ENCODE results near the gene GPC5. TPM values are rescaled to one million over a fixed set of nuclear protein-coding genes. Genes with fewer than 3 reads are reported as not detected.

GPC5 gene
- total RNA-seq, 4 donors from 2014 or later, result 0.24 to 30.8 (median 1.8) TPM; not detected in 1

GRCh38 chr13:92387245-92387644 lies 988.8 kb downstream of the GPC5 start:
- no peak overlapping the region for H3K4me3 ChIP-seq
- H3K27ac ChIP-seq, result no peak overlapping the region
- no peaks in the 10 kb centered on the region for H3K4me1 ChIP-seq
- TF ChIP-seq POLR2A (IDR thresholded peaks at IDR 0.05) (no peak), CTCF (IDR thresholded peaks at IDR 0.05) (no peak)
- no peaks in the 10 kb centered on the region for H3K27me3 ChIP-seq
- DNase-seq, result no peak
- intact Hi-C loops (cut with DNase I; ENCODE audit: low total_unique reads), result no loop called here
- no peaks in the 10 kb centered on the region for H3K9me3 ChIP-seq
- no peaks in the 10 kb centered on the region for H3K36me3 ChIP-seq

GRCh38 chr13:92390217-92390616 lies 991.8 kb downstream of the GPC5 start:
- no peak overlapping the region for H3K27ac ChIP-seq
- no peak overlapping the region for H3K4me3 ChIP-seq
- H3K9me3 ChIP-seq, result no peaks in the 10 kb centered on the region
- no peaks in the 10 kb centered on the region for H3K27me3 ChIP-seq
- H3K4me1 ChIP-seq, result no peaks in the 10 kb centered on the region
- TF ChIP-seq CTCF (IDR thresholded peaks at IDR 0.05), result no peak
- no peak for TF ChIP-seq POLR2A (IDR thresholded peaks at IDR 0.05)
- intact Hi-C loops (cut with DNase I; ENCODE audit: low total_unique reads), result no loop called here
- no peak for DNase-seq
- no peaks in the 10 kb centered on the region for H3K36me3 ChIP-seq

GRCh38 chr13:92403606-92404005 lies 1005.2 kb downstream of the GPC5 start:
- H3K4me3 ChIP-seq, result no peak overlapping the region
- no peak for DNase-seq
- intact Hi-C loops (cut with DNase I; ENCODE audit: low total_unique reads), result no loop called here
- H3K4me1 ChIP-seq, result no peaks in the 10 kb centered on the region
- H3K9me3 ChIP-seq, result no peaks in the 10 kb centered on the region
- H3K36me3 ChIP-seq, result no peaks in the 10 kb centered on the region
- H3K27ac ChIP-seq, result no peak overlapping the region
- no peaks in the 10 kb centered on the region for H3K27me3 ChIP-seq
- TF ChIP-seq CTCF (IDR thresholded peaks at IDR 0.05), result no peak

GRCh38 chr13:92407858-92408257 lies 1009.4 kb downstream of the GPC5 start:
- DNase-seq, result no peak
- H3K27me3 ChIP-seq, result no peaks in the 10 kb centered on the region
- no peak overlapping the region for H3K27ac ChIP-seq
- no peaks in the 10 kb centered on the region for H3K9me3 ChIP-seq
- no peaks in the 10 kb centered on the region for H3K4me1 ChIP-seq
- TF ChIP-seq CTCF (IDR thresholded peaks at IDR 0.05) (no peak), POLR2A (IDR thresholded peaks at IDR 0.05) (no peak)
- intact Hi-C loops (cut with DNase I; ENCODE audit: low total_unique reads), result no loop called here
- no peak overlapping the region for H3K4me3 ChIP-seq
- no peaks in the 10 kb centered on the region for H3K36me3 ChIP-seq

GRCh38 chr13:92412481-92412880 lies 1014.1 kb downstream of the GPC5 start:
- no peak for TF ChIP-seq CTCF (IDR thresholded peaks at IDR 0.05)
- no peak for TF ChIP-seq POLR2A (IDR thresholded peaks at IDR 0.05)

More at GRCh38 chr13:92412481-92412880, 1014.1 kb downstream of the GPC5 start:
- no peak overlapping the region for H3K27ac ChIP-seq
- H3K27me3 ChIP-seq, result no peaks in the 10 kb centered on the region
- no peak for DNase-seq
- H3K4me3 ChIP-seq, result no peak overlapping the region
- H3K36me3 ChIP-seq, result no peaks in the 10 kb centered on the region
- intact Hi-C loops (cut with DNase I; ENCODE audit: low total_unique reads), result no loop called here
- H3K4me1 ChIP-seq, result no peaks in the 10 kb centered on the region
- no peaks in the 10 kb centered on the region for H3K9me3 ChIP-seq

Data from uterus (tissue), 4 donors.